Adrenal gland (tissue), 12 donors: ENCODE results near the gene AGK. TPM values are rescaled to one million over a fixed set of nuclear protein-coding genes. Genes with fewer than 3 reads are reported as not detected.

ENCODE experiments used
- DNase-seq, 7 donors: peaks; one replicate each; pipeline ENCODE4 v3.0.0-alpha.2; 2019 to 2020
- H3K27ac ChIP-seq, 5 donors: fragments of 200-600 bp; sonication (generic) in 4 of 5; 1 replicate in 3 of 5; 2 replicates in 2 of 5; pipeline versions ENCODE4 v1.5.1 to v1.8.0; 2016 to 2020; ENCODE audit warnings: mild to moderate bottlenecking in 1 of 5
- H3K27me3 ChIP-seq: fragments of 200-600 bp; 2 replicates; pipeline ENCODE4 v1.8.0; 2021
- H3K36me3 ChIP-seq, 2 donors: fragments of 200-600 bp; replicated peaks in 1 of 2; 1 replicate in 1 of 2; 2 replicates in 1 of 2; pipeline versions ENCODE4 v1.5.1 to v1.8.0; 2018 to 2022
- H3K4me1 ChIP-seq, 2 donors: fragments of 200-600 bp; replicated peaks in 1 of 2; 1 replicate in 1 of 2; 2 replicates in 1 of 2; pipeline versions ENCODE4 v1.5.1 to v1.8.0; 2018 to 2021
- H3K4me3 ChIP-seq, 4 donors: fragments of 200-600 bp; sonication (generic) in 3 of 4; one replicate each; pipeline ENCODE4 v1.5.1; 2016 to 2018
- H3K9me3 ChIP-seq, 3 donors: fragments of 200-600 bp; sonication (generic) in 1 of 3; replicated peaks in 1 of 3; 1 replicate in 2 of 3; 2 replicates in 1 of 3; pipeline versions ENCODE4 v1.5.1 to v1.8.0; 2016 to 2021
- POLR2A ChIP-seq, 2 donors: fragments of 450-650 bp; IDR thresholded peaks; one replicate each; pipeline ENCODE4 v1.6.1; 2017; ENCODE audit warnings: antibody characterized with exemption in 2 of 2, mild to moderate bottlenecking in 2 of 2, moderate library complexity in 1 of 2
- WGBS, 4 donors: extraction: QIAGEN DNeasy Blood & Tissue Kit in 2 of 4; methylation state at CpG; one replicate each; pipeline versions ENCODE4 v1.1.5 to v1.1.7; 2013 to 2017; 5-methylcytosine and 5-hydroxymethylcytosine counted together
- intact Hi-C, 2 donors: fragments of 100-400 bp; cut with DNase I; formaldehyde crosslinking; loops; one replicate each; pipeline versions ENCODE4 v1.14.1 to v1.15.0; 2022 to 2023
- polyA plus RNA-seq, 3 donors: library from polyadenylated mRNA; stranded (reverse); fragments of 200-250 nt in 2 of 3; fragments of 350-450 nt in 1 of 3; fragmentation: Illumina TruSeq in 1 of 3; extraction: RNeasy Lipid Tissue Mini Kit (QIAGEN cat#74804) in 1 of 3; gene quantifications; one replicate each; pipeline ENCODE4 v1.2.3, GENCODE V29; 2013 to 2014
- total RNA-seq, 9 donors: library from RNA; depleted of rRNA in 4 of 9; stranded (reverse); fragments of >200 nt in 4 of 9; fragments of 120-200 nt in 1 of 9; fragmentation: NEBNext Ultra II Directional in 1 of 9; extraction: Animal tissue kit (Norgen Biotek cat#: 25700) in 1 of 9; gene quantifications; one replicate each; pipeline versions ENCODE4 v1.1.0 to v1.2.4, GENCODE V29; 2013 to 2023
- TF ChIP-seq, protein P1 (sequence below), 6 experiments: fragments of 450-650 bp in 4 of 6; fragments of 200-600 bp in 2 of 6; sonication (generic) in 1 of 6; IDR thresholded peaks; 1 replicate in 5 of 6; 2 replicates in 1 of 6; pipeline versions ENCODE4 v1.5.1 to v1.8.0; 2016 to 2021; ENCODE audit warnings: antibody characterized with exemption in 6 of 6, mild to moderate bottlenecking in 2 of 6, moderate library complexity in 1 of 6
- donor health status: healthy with polysubstance abuse.
- donor health status: Bipolar disorder and iron deficiency.
- donor health status: DM: yes; HTN: yes; CAD: no.
- donor health status: DM: no; HTN: no; CAD: no.
- donor health status: DM: no; HTN: no; CAD: no.
- donor health status: DM: yes; HTN: yes; CAD: no.

AGK gene
- total and polyA plus RNA-seq, 12 donors, result 11.1 to 89.9 (median 28.3) TPM

- H3K4me3 ChIP-seq, result no peak overlapping the region
- H3K27me3 ChIP-seq, result no peaks in the 10 kb centered on the region
- peaks cover 0 to 11% of the 10 kb centered on the region in 2 donors for H3K36me3 ChIP-seq
- no peaks in the 10 kb centered on the region for H3K9me3 ChIP-seq
- no peak overlapping the region for H3K27ac ChIP-seq
- intact Hi-C loops, result no loop called here
- no peak for TF ChIP-seq POLR2A (IDR thresholded peaks at IDR 0.05)
- TF ChIP-seq, protein P1, sequence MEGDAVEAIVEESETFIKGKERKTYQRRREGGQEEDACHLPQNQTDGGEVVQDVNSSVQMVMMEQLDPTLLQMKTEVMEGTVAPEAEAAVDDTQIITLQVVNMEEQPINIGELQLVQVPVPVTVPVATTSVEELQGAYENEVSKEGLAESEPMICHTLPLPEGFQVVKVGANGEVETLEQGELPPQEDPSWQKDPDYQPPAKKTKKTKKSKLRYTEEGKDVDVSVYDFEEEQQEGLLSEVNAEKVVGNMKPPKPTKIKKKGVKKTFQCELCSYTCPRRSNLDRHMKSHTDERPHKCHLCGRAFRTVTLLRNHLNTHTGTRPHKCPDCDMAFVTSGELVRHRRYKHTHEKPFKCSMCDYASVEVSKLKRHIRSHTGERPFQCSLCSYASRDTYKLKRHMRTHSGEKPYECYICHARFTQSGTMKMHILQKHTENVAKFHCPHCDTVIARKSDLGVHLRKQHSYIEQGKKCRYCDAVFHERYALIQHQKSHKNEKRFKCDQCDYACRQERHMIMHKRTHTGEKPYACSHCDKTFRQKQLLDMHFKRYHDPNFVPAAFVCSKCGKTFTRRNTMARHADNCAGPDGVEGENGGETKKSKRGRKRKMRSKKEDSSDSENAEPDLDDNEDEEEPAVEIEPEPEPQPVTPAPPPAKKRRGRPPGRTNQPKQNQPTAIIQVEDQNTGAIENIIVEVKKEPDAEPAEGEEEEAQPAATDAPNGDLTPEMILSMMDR (IDR thresholded peaks at IDR 0.05), result no peak
- DNase-seq, result no peak
- H3K4me1 ChIP-seq, result peaks cover 0 to 5% of the 10 kb centered on the region in 2 donors
- WGBS, 4 donors, result 96 to 100% (median 96%) methylated on average over 3 to 5 of the region's 5 CpGs
Measured at GRCh38 chr7:141562036-141562435, 10.8 kb downstream of the AGK start.

DNA sequence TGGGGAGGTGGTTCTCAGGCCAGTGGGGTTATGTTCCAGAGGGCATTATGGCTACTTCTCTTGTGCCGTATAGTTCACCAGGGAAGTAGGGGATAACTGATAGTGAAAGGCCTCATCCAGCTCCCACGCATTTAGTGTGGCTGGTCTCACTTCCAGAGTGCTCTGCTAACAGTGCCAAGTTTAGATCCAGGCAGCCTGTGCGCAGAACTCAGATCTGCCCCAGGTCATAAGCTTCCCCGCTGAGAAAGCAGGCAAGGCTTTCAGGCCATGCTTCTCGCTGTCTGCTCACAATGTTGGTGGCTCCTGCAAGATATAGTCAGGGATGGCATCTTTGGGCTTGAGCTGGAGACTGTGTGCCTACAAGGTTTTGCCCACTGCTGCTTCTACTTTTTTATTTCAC is 11.3 kb downstream of the AGK start:
- no peak for DNase-seq
- intact Hi-C loops, result no loop called here
- 93 to 98% (median 95%) methylated on average over 5 of the region's 5 CpGs for WGBS, 4 donors
- H3K9me3 ChIP-seq, result no peaks in the 10 kb centered on the region
- H3K4me3 ChIP-seq, result no peak overlapping the region
- peaks cover 0 to 8% of the 10 kb centered on the region in 2 donors for H3K36me3 ChIP-seq
- peaks cover 0 to 5% of the 10 kb centered on the region in 2 donors for H3K4me1 ChIP-seq
- TF ChIP-seq, protein P1 (IDR thresholded peaks at IDR 0.05), result no peak
- TF ChIP-seq POLR2A (IDR thresholded peaks at IDR 0.05), result no peak
- H3K27me3 ChIP-seq, result no peaks in the 10 kb centered on the region
- no peak overlapping the region for H3K27ac ChIP-seq

GRCh38 chr7:141562972-141563371 is 11.8 kb downstream of the AGK start:
- DNase-seq, result no peak
- no peak overlapping the region for H3K4me3 ChIP-seq
- TF ChIP-seq, protein P1 (IDR thresholded peaks at IDR 0.05), result no peak
- no peak for TF ChIP-seq POLR2A (IDR thresholded peaks at IDR 0.05)
- no peaks in the 10 kb centered on the region for H3K27me3 ChIP-seq
- H3K9me3 ChIP-seq, result no peaks in the 10 kb centered on the region
- H3K27ac ChIP-seq, result no peak overlapping the region
- peaks cover 0 to 2% of the 10 kb centered on the region in 2 donors for H3K4me1 ChIP-seq
- WGBS, 4 donors, result 91 to 94% (median 93%) methylated on average over 2 of the region's 2 CpGs
- intact Hi-C loops, result no loop called here
- peaks cover 0 to 8% of the 10 kb centered on the region in 2 donors for H3K36me3 ChIP-seq

DNA sequence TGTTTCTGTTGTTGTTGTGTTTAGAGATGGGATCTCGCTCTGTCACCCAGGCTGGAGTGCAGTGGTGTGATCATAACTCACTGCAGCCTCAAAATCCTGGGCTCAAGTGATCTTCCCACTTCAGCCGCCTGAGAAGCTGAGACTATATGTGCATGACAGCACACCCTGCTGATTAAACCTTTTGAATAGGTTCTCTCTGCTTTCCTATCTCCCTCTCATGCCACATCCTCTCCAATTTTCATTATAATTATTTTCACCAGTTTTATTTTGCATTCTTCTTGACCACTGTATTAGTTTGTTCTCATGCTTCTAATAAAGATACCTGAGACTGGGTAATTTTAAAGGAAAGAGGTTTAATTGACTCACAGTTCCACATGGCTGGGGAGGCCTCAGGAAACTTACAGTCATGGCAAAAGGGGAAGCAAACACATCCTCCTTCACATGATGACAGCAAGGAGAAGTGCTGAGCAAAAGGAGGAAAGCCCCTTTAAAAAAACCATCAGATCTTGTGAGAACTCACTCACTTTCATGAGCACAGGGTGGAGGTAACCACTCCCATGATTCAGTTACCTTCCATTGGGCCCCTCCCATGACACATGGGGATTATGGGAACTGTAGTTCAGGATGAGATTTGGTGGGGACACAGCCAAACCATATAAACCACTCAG is 12.9 kb downstream of the AGK start:
- Histone ChIP-seq H3K9me3 (no peaks in the 10 kb centered on the region), H3K36me3 (peaks cover 0 to 8% of the 10 kb centered on the region in 2 donors), H3K4me1 (no peaks in the 10 kb centered on the region), H3K27ac (no peak overlapping the region), H3K4me3 (no peak overlapping the region), H3K27me3 (no peaks in the 10 kb centered on the region)
- TF ChIP-seq, protein P1 (IDR thresholded peaks at IDR 0.05), result no peak
- TF ChIP-seq POLR2A (IDR thresholded peaks at IDR 0.05), result no peak
- no peak for DNase-seq
- intact Hi-C loops, result no loop called here
- 92 to 98% (median 96%) methylated on average over 2 of the region's 2 CpGs for WGBS, 4 donors
